OCI-LY7 (cell line): ENCODE results near the gene FNDC3A. TPM values are rescaled to one million over a fixed set of nuclear protein-coding genes. Genes with fewer than 3 reads are reported as not detected.
A peak's percentile ranks its signal among the peaks of the same experiment; 100 is the strongest.

Source experiments
- BruUV-seq: library from RNA; stranded (reverse); fragments of 400-500 nt; replicated peaks from 2 replicates; lab custom pipeline; 2021; lab: Mats Ljungman, UMichigan
- CTCF ChIA-PET: fragments of 300-600 bp; sonication (Branson Sonifier 250); formaldehyde crosslinking; loops from one replicate; lab custom pipeline; 2022; ENCODE audit warnings: antibody characterized with exemption; ENCODE audit not compliant: unreplicated experiment; lab: Charles Lee
- POLR2A ChIA-PET: fragments of 300-600 bp; sonication (Branson Sonifier 250); formaldehyde crosslinking; loops from one replicate; lab custom pipeline; 2022; ENCODE audit warnings: antibody characterized with exemption; lab: Charles Lee
- DNase-seq: peaks from one replicate; pipeline ENCODE4 v3.0.0-alpha.2; 2015; ENCODE audit warnings: low spot score
- H2AFZ ChIP-seq: fragments of 200-600 bp; sonication (generic), shearing (Covaris generic); 2 replicates; pipeline ENCODE4 v1.6.1; 2014; ENCODE audit warnings: mild to moderate bottlenecking, antibody characterized with exemption, low read length, moderate library complexity
- H3K27ac ChIP-seq: fragments of 200-600 bp; sonication (generic); 2 replicates; pipeline ENCODE4 v1.5.1; 2014; ENCODE audit warnings: mixed run types, low read depth, mild to moderate bottlenecking, moderate library complexity, low read length, inconsistent platforms; ENCODE audit not compliant: poor library complexity, severe bottlenecking
- H3K36me3 ChIP-seq: fragments of 200-600 bp; sonication (generic); 2 replicates; pipeline ENCODE4 v1.6.1; 2014; ENCODE audit warnings: mild to moderate bottlenecking, antibody characterized with exemption, low read length, moderate library complexity, mixed read lengths; ENCODE audit not compliant: insufficient read depth
- H3K4me1 ChIP-seq: fragments of 200-600 bp; sonication (generic); 2 replicates; pipeline ENCODE4 v1.5.1; 2014; ENCODE audit warnings: mild to moderate bottlenecking, low read length; ENCODE audit not compliant: insufficient read depth, poor library complexity, severe bottlenecking
- H3K4me2 ChIP-seq: fragments of 200-600 bp; sonication (generic); 2 replicates; pipeline ENCODE4 v1.6.1; 2014; ENCODE audit warnings: mild to moderate bottlenecking, low read length
- H3K4me3 ChIP-seq: fragments of 200-600 bp; sonication (generic); 2 replicates; pipeline ENCODE4 v1.5.1; 2014; ENCODE audit warnings: mild to moderate bottlenecking, low read depth, low read length; ENCODE audit not compliant: poor library complexity, severe bottlenecking
- H3K79me2 ChIP-seq: fragments of 200-600 bp; sonication (generic); 2 replicates; pipeline ENCODE4 v1.6.1; 2016; ENCODE audit warnings: low read depth, mild to moderate bottlenecking, low read length, moderate library complexity, mixed read lengths; ENCODE audit not compliant: insufficient read depth
- H3K9me2 ChIP-seq: fragments of 200-600 bp; sonication (generic); 2 replicates; pipeline ENCODE4 v1.6.1; 2016; ENCODE audit warnings: mild to moderate bottlenecking, low read length, mixed read lengths; ENCODE audit not compliant: insufficient read depth
- H3K9me3 ChIP-seq: fragments of 200-600 bp; sonication (generic); 2 replicates; pipeline ENCODE4 v1.6.1; 2014; ENCODE audit warnings: mild to moderate bottlenecking, mixed run types, low read length, mixed read lengths
- H4K20me1 ChIP-seq: fragments of 200-600 bp; sonication (generic); 2 replicates; pipeline ENCODE4 v1.6.1; 2014; ENCODE audit warnings: mild to moderate bottlenecking, antibody characterized with exemption, low read length, moderate library complexity, mixed read lengths; ENCODE audit not compliant: insufficient read depth
- CTCF ChIP-seq: fragments of 200-600 bp; sonication (generic); conservative IDR thresholded peaks from 2 replicates; pipeline ENCODE4 v1.5.1; 2014; ENCODE audit warnings: mild to moderate bottlenecking, antibody characterized with exemption, low read length, moderate library complexity, mixed read lengths
- EZH2phosphoT487 ChIP-seq: fragments of 200-600 bp; sonication (generic); IDR thresholded peaks from 2 replicates; pipeline ENCODE4 v1.6.1; 2018; ENCODE audit warnings: low read depth, borderline replicate concordance, mild to moderate bottlenecking, mixed run types, antibody characterized with exemption, low read length, moderate library complexity, mixed read lengths
- intact Hi-C: fragments of 100-400 bp; cut with micrococcal nuclease; formaldehyde crosslinking; loops from one replicate; pipeline ENCODE4 v1.10.0; 2022; ENCODE audit not compliant: unreplicated experiment
- total RNA-seq, 2 experiments: library from RNA; depleted of rRNA in 1 of 2; stranded (reverse); fragments of >200 nt in 1 of 2; shearing (Covaris generic) in 1 of 2; gene quantifications; 2 replicates each; pipeline ENCODE4 v1.2.3, GENCODE V29; 2014 to 2022

The FNDC3A gene
- total RNA-seq, 2 experiments from 2014 or later = 38.7 to 59.6 TPM

- peak overlapping the region; percentile 83 for H3K4me3 ChIP-seq
- H3K36me3 ChIP-seq = peaks cover 19% of the 10 kb centered on the region
- peaks cover 13% of the 10 kb centered on the region; the same call in 1 of the 2 replicates for H3K79me2 ChIP-seq
- H3K27ac ChIP-seq = no peak overlapping the region
- H3K4me2 ChIP-seq = peak overlapping the region; percentile 79
- no peaks in the 10 kb centered on the region for H4K20me1 ChIP-seq
- BruUV-seq = TSS peak; percentile 91
- H2AFZ ChIP-seq = peak overlapping the region; percentile 92
- H3K9me2 ChIP-seq = 0 out of 2 replicates have a peak, but pooled peaks cover 6% of the 10 kb centered on the region
- no peak for TF ChIP-seq CTCF
- TF ChIP-seq EZH2phosphoT487 = no peak
- H3K4me1 ChIP-seq = peaks cover 9% of the 10 kb centered on the region
- POLR2A ChIA-PET = interaction anchor here (0.7 to 1.6 kb wide), 7 partner anchors 10 to 704 kb away, joined by 3 to 5 read pairs (median 4); no protein-coding TSS in a partner anchor
- intact Hi-C loops = loop anchor here (5.0 kb wide), 2 partner anchors 190 to 360 kb away; no protein-coding TSS in a partner anchor
- CTCF ChIA-PET = interaction anchor here (0.6 to 1.4 kb wide), 2 partner anchors 14 to 281 kb away, joined by 3 read pairs; no protein-coding TSS in a partner anchor
- H3K9me3 ChIP-seq = no peaks in the 10 kb centered on the region; the same call in 1 of the 2 replicates
- no peak for DNase-seq
These were observed 271.3 kb downstream of the FNDC3A start for GRCh38 chr13:49246850-49247642.

- TF ChIP-seq EZH2phosphoT487 = no peak
- 0 out of 2 replicates have a peak, but pooled peaks have one; percentile 16 for TF ChIP-seq CTCF
- H3K79me2 ChIP-seq = peaks cover 13% of the 10 kb centered on the region; the same call in 1 of the 2 replicates
- peak within 1 kb of the TSS; percentile 79 for H3K4me2 ChIP-seq
- no peaks in the 10 kb centered on the region for H3K9me3 ChIP-seq
- H4K20me1 ChIP-seq = no peaks in the 10 kb centered on the region
- intact Hi-C loops = loop anchor here (5.0 kb wide), 2 partner anchors 189 to 359 kb away; no protein-coding TSS in a partner anchor
- H3K27ac ChIP-seq = peak within 1 kb of the TSS; percentile 25
- peaks cover 23% of the 10 kb centered on the region for H3K36me3 ChIP-seq
- POLR2A ChIA-PET = interaction anchor here (0.6 to 1.6 kb wide), 12 partner anchors 10 to 1661 kb away, joined by 3 to 5 read pairs (median 4); no protein-coding TSS in a partner anchor
- CTCF ChIA-PET = interaction anchor here (0.6 to 1.4 kb wide), 3 partner anchors 13 to 282 kb away, joined by 3 read pairs; no protein-coding TSS in a partner anchor
- no TSS peak for BruUV-seq
- peak within 1 kb of the TSS; percentile 83 for H3K4me3 ChIP-seq
- 0 out of 2 replicates have a peak, but pooled peaks cover 6% of the 10 kb centered on the region for H3K9me2 ChIP-seq
- H3K4me1 ChIP-seq = peaks cover 11% of the 10 kb centered on the region
- DNase-seq = peak; percentile 97
- peak within 1 kb of the TSS; percentile 92 for H2AFZ ChIP-seq
These were observed 272.2 kb downstream of the FNDC3A start, which contains the start of gene CDADC1 for GRCh38 chr13:49247643-49248621. TSS of gene CDADC1 (plus strand) at chr13:49247925. CDS start at chr13:49248038, 113 bp downstream.
